PC-9 (cell line): Measurements from ENCODE around the gene TMEM43.
"Not testable (repeated sequence)": the region's sequence is repeated elsewhere in the genome, so short reads cannot be mapped to it uniquely, and the experiment has no call there.

ENCODE experiments used
- EZH2 ChIP-seq: fragments of 200-600 bp; sonication (generic); IDR thresholded peaks from 2 replicates; pipeline ENCODE4 v1.8.0; 2017; ENCODE audit warnings: antibody characterized with exemption, low read depth
- TF ChIP-seq, protein P1 (sequence below): fragments of 200-600 bp; sonication (generic); conservative IDR thresholded peaks from 2 replicates; pipeline ENCODE4 v1.6.1; 2017; ENCODE audit warnings: mixed run types, antibody characterized with exemption, mild to moderate bottlenecking, moderate library complexity

DNA sequence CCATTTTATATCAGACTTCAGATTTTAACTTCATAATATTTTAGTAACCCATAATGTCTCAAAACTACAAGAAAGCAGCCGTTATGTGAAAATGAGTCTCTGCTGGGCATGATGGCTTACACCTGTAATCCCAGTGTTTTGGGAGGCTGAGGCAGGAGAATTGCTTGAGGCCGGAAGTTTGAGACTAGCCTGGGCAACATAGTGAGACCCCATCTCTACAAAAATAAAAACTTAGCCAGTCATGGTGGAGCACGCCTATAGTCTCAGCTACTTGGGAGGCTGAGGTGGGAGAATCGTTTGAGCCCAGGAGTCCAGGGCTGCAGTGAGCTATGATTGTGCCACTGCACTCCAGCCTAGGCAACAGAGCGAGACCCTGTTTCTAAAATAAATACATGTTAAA, 15.0 kb upstream of the TMEM43 start:
- TF ChIP-seq, protein P1, sequence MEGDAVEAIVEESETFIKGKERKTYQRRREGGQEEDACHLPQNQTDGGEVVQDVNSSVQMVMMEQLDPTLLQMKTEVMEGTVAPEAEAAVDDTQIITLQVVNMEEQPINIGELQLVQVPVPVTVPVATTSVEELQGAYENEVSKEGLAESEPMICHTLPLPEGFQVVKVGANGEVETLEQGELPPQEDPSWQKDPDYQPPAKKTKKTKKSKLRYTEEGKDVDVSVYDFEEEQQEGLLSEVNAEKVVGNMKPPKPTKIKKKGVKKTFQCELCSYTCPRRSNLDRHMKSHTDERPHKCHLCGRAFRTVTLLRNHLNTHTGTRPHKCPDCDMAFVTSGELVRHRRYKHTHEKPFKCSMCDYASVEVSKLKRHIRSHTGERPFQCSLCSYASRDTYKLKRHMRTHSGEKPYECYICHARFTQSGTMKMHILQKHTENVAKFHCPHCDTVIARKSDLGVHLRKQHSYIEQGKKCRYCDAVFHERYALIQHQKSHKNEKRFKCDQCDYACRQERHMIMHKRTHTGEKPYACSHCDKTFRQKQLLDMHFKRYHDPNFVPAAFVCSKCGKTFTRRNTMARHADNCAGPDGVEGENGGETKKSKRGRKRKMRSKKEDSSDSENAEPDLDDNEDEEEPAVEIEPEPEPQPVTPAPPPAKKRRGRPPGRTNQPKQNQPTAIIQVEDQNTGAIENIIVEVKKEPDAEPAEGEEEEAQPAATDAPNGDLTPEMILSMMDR, result not testable (repeated sequence)
- not testable (repeated sequence) for TF ChIP-seq EZH2
